CD14-positive monocyte (primary cell): ENCODE data around the gene STARD6. TPM values are rescaled to one million over a fixed set of nuclear protein-coding genes. Genes with fewer than 3 reads are reported as not detected.

ENCODE experiments used
- DNase-seq, 3 donors: peaks; one replicate each; pipeline ENCODE4 v3.0.0-alpha.2; 2011 to 2022
- H2AFZ ChIP-seq: 2 replicates; pipeline ENCODE4 v1.6.0; 2012; ENCODE audit warnings: mild to moderate bottlenecking, low read depth, low read length, inconsistent platforms; ENCODE audit not compliant: insufficient read depth, poor library complexity, severe bottlenecking
- H3K27ac ChIP-seq, 2 donors: 1 replicate in 1 of 2; 2 replicates in 1 of 2; pipeline ENCODE4 v1.5.1; 2012 to 2013; ENCODE audit warnings: low read length in 2 of 2, control low read depth in 1 of 2, inconsistent platforms in 1 of 2, low read depth in 1 of 2, mild to moderate bottlenecking in 1 of 2
- H3K27me3 ChIP-seq, 2 donors: one replicate each; pipeline versions ENCODE4 v1.6.0 to v1.6.1; 2011 to 2013; ENCODE audit warnings: low read length in 2 of 2; ENCODE audit not compliant: control insufficient read depth in 2 of 2, insufficient read depth in 2 of 2
- H3K36me3 ChIP-seq, 2 donors: replicated peaks in 1 of 2; 1 replicate in 1 of 2; 2 replicates in 1 of 2; pipeline versions ENCODE4 v1.5.1 to v1.6.1; 2012 to 2013; ENCODE audit warnings: low read length in 2 of 2, control low read depth in 1 of 2, inconsistent platforms in 1 of 2, mild to moderate bottlenecking in 1 of 2; ENCODE audit not compliant: insufficient read depth in 2 of 2, control insufficient read depth in 1 of 2
- H3K4me1 ChIP-seq, 2 donors: 1 replicate in 1 of 2; 2 replicates in 1 of 2; pipeline versions ENCODE4 v1.5.1 to v1.6.1; 2012 to 2013; ENCODE audit warnings: low read length in 2 of 2, control low read depth in 1 of 2, inconsistent platforms in 1 of 2, mild to moderate bottlenecking in 1 of 2, moderate library complexity in 1 of 2; ENCODE audit not compliant: insufficient read depth in 2 of 2, control insufficient read depth in 1 of 2
- H3K4me2 ChIP-seq: replicated peaks from 2 replicates; pipeline ENCODE3; 2012; ENCODE audit warnings: low read length, moderate library complexity, mild to moderate bottlenecking; ENCODE audit not compliant: poor library complexity, severe bottlenecking; ENCODE audit errors: extremely low read depth
- H3K4me3 ChIP-seq, 3 experiments: fragments of 200-600 bp in 1 of 3; sonication (generic) in 1 of 3; replicated peaks in 1 of 3; 1 replicate in 2 of 3; 2 replicates in 1 of 3; pipeline ENCODE4 v1.5.1; 2011 to 2013; ENCODE audit warnings: low read length in 3 of 3, mild to moderate bottlenecking in 3 of 3, control low read depth in 2 of 3, low read depth in 2 of 3, inconsistent platforms in 1 of 3, moderate library complexity in 1 of 3
- H3K79me2 ChIP-seq: 2 replicates; pipeline ENCODE4 v1.6.0; 2012; ENCODE audit warnings: mild to moderate bottlenecking, control low read depth, inconsistent platforms, low read length, moderate library complexity; ENCODE audit not compliant: insufficient read depth
- H3K9ac ChIP-seq: 2 replicates; pipeline ENCODE4 v1.6.0; 2017; ENCODE audit warnings: low read length, mild to moderate bottlenecking; ENCODE audit not compliant: insufficient read depth, poor library complexity, severe bottlenecking
- H3K9me3 ChIP-seq, 2 donors: replicated peaks in 1 of 2; 1 replicate in 1 of 2; 2 replicates in 1 of 2; pipeline versions ENCODE4 v1.5.1 to v1.6.1; 2012 to 2013; ENCODE audit warnings: low read length in 2 of 2, control low read depth in 1 of 2; ENCODE audit not compliant: control insufficient read depth in 1 of 2, insufficient read depth in 1 of 2
- H4K20me1 ChIP-seq: 2 replicates; pipeline ENCODE4 v1.6.0; 2012; ENCODE audit warnings: mild to moderate bottlenecking, low read length, control low read depth, moderate library complexity; ENCODE audit not compliant: insufficient read depth
- H3K27ac Mint-ChIP-seq, 7 donors: one replicate each; pipeline ENCODE4 v1.8.0; 2020; ENCODE audit warnings: mild to moderate bottlenecking in 7 of 7, mixed read lengths in 7 of 7, moderate library complexity in 6 of 7, inconsistent platforms in 2 of 7
- H3K27me3 Mint-ChIP-seq, 3 donors: one replicate each; pipeline ENCODE4 v1.8.0; 2021 to 2022; ENCODE audit warnings: low read depth in 3 of 3, mild to moderate bottlenecking in 3 of 3, mixed read lengths in 3 of 3, moderate library complexity in 3 of 3, inconsistent platforms in 1 of 3
- H3K36me3 Mint-ChIP-seq, 2 donors: one replicate each; pipeline ENCODE4 v1.8.0; 2020; ENCODE audit warnings: mixed read lengths in 2 of 2, inconsistent platforms in 1 of 2, mild to moderate bottlenecking in 1 of 2
- H3K4me1 Mint-ChIP-seq: one replicate; pipeline ENCODE4 v1.8.0; 2020; ENCODE audit warnings: mild to moderate bottlenecking, mixed read lengths
- H3K4me3 Mint-ChIP-seq, 2 donors: one replicate each; pipeline ENCODE4 v1.8.0; 2020; ENCODE audit warnings: mild to moderate bottlenecking in 2 of 2, mixed read lengths in 2 of 2, moderate library complexity in 1 of 2
- H3K9me3 Mint-ChIP-seq, 7 donors: one replicate each; pipeline ENCODE4 v1.8.0; 2020 to 2022; ENCODE audit warnings: mixed read lengths in 7 of 7, mild to moderate bottlenecking in 6 of 7, moderate library complexity in 6 of 7, inconsistent platforms in 2 of 7
- WGBS: methylation state at CpG from one replicate; pipeline ENCODE4 v1.1.5; 2013; ENCODE audit warnings: missing lambda C conversion rate; ENCODE audit not compliant: insufficient coverage; 5-methylcytosine and 5-hydroxymethylcytosine counted together
- intact Hi-C, 2 donors: fragments of 100-400 bp; cut with micrococcal nuclease; formaldehyde crosslinking; loops; one replicate each; pipeline versions ENCODE4 v1.15.0 to v1.15.1; 2023
- polyA plus RNA-seq, 3 donors: library from polyadenylated mRNA; depleted of rRNA in 1 of 3; unstranded in 2 of 3; stranded (reverse) in 1 of 3; fragments of 300-500 nt in 2 of 3; fragments of >200 nt in 1 of 3; fragmentation: Illumina TruSeq in 2 of 3; gene quantifications; 1 replicate in 2 of 3; 2 replicates in 1 of 3; pipeline ENCODE4 v1.2.3, GENCODE V29; 2012 to 2021
- TF ChIP-seq, protein P1 (sequence below): fragments of 200-600 bp; IDR thresholded peaks from one replicate; pipeline ENCODE4 v1.8.0; 2022; ENCODE audit warnings: antibody characterized with exemption, mild to moderate bottlenecking

The STARD6 gene
- polyA plus RNA-seq, 3 donors: not detected

DNA sequence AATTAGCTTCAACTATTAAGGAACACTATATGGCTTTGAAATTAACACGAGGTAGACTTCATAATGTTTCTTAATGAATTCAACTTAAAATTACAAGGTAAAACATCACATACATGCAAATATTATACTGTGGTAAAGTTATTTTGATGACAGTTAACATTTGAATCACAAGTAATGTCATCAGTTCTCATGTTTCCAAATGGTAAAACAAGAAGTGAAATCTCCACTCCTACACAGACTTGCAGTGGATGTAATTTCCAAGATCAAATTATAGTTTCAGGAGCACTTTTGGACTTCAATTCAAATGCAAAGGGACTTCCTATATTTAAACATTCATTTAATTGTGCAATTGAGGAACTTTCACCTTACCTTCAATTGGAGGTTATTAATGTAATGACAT, 39.1 kb upstream of the STARD6 start:
- Histone ChIP-seq H2AFZ (no peak overlapping the region), H3K79me2 (no peaks in the 10 kb centered on the region), H3K9ac (no peak overlapping the region), H3K27ac (no peak overlapping the region), H3K4me1 (no peaks in the 10 kb centered on the region), H3K4me3 (no peak overlapping the region), H3K4me2 (no peak overlapping the region), H3K27me3 (no peaks in the 10 kb centered on the region), H3K9me3 (no peaks in the 10 kb centered on the region), H4K20me1 (no peaks in the 10 kb centered on the region), H3K36me3 (no peaks in the 10 kb centered on the region)
- no CpG with 5 or more reads among the region's 1 CpG for WGBS
- H3K4me1 Mint-ChIP-seq: no peaks in the 10 kb centered on the region
- H3K4me3 Mint-ChIP-seq: no peak overlapping the region
- no peak for DNase-seq
- intact Hi-C loops: loop anchor here in 1 of 2 donors (10.0 kb wide), 1 partner anchor 588 kb away; no protein-coding TSS in a partner anchor
- no peak overlapping the region for H3K27ac Mint-ChIP-seq
- H3K9me3 Mint-ChIP-seq: no peaks in the 10 kb centered on the region
- TF ChIP-seq, protein P1, sequence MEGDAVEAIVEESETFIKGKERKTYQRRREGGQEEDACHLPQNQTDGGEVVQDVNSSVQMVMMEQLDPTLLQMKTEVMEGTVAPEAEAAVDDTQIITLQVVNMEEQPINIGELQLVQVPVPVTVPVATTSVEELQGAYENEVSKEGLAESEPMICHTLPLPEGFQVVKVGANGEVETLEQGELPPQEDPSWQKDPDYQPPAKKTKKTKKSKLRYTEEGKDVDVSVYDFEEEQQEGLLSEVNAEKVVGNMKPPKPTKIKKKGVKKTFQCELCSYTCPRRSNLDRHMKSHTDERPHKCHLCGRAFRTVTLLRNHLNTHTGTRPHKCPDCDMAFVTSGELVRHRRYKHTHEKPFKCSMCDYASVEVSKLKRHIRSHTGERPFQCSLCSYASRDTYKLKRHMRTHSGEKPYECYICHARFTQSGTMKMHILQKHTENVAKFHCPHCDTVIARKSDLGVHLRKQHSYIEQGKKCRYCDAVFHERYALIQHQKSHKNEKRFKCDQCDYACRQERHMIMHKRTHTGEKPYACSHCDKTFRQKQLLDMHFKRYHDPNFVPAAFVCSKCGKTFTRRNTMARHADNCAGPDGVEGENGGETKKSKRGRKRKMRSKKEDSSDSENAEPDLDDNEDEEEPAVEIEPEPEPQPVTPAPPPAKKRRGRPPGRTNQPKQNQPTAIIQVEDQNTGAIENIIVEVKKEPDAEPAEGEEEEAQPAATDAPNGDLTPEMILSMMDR: no peak
- no peaks in the 10 kb centered on the region for H3K36me3 Mint-ChIP-seq
- peaks cover 1 to 3% (median 2%) of the 10 kb centered on the region in 3 donors for H3K27me3 Mint-ChIP-seq

DNA sequence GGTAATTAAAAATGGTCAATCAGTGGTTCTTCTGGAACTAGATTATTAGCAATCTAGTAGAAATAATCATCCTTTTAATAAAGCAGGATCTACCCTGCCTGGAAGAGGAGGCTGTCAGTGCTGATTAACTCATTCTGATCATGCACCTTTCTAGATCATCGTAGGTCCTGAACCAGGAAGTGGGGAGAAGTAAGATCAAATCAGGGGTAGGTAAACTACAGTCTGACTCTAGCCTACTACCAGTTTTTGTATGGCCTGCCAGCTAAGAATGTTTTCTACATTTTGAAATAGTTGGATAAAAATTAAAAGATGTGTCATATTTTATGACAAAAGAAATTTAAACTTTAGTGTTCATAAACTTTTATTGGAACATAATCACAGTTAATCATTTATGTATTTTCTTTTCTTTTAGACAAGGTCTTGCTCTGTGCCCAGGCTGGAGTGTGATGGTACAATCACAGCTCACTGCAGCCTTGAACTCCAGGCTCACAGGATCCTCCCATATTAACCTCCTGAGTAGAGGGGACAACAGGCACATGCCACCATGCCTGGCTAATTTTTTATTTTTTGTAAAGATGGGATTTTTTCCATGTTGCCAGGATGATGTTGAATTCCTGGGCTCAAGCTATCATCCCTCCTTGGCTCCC, 36.1 kb upstream of the STARD6 start:
- Histone ChIP-seq H3K27ac (no peak overlapping the region), H3K4me1 (peaks cover 5 to 8% of the 10 kb centered on the region in 2 donors), H3K9me3 (no peaks in the 10 kb centered on the region), H3K9ac (no peak overlapping the region), H3K79me2 (no peaks in the 10 kb centered on the region), H3K27me3 (no peaks in the 10 kb centered on the region), H3K4me2 (no peak overlapping the region), H3K36me3 (no peaks in the 10 kb centered on the region), H4K20me1 (no peaks in the 10 kb centered on the region), H2AFZ (no peak overlapping the region), H3K4me3 (no peak overlapping the region)
- WGBS: no CpG with 5 or more reads among the region's 1 CpG
- TF ChIP-seq, protein P1: no peak
- Mint-ChIP-seq H3K36me3 (no peaks in the 10 kb centered on the region), H3K4me1 (peaks cover 7% of the 10 kb centered on the region), H3K27ac (no peak overlapping the region), H3K9me3 (no peaks in the 10 kb centered on the region), H3K27me3 (peaks cover 3 to 4% (median 3%) of the 10 kb centered on the region in 3 donors), H3K4me3 (no peak overlapping the region)
- DNase-seq: no peak
- intact Hi-C loops: loop anchor here in 1 of 2 donors (10.0 kb wide), 1 partner anchor 591 kb away; no protein-coding TSS in a partner anchor
